ENCODE results near the gene EID2B. TPM values are rescaled to one million over a fixed set of nuclear protein-coding genes. Genes with fewer than 3 reads are reported as not detected.

EID2B gene
- total RNA-seq, 1 donor from 2014 or later, result 2.0 TPM

- no peak for DNase-seq (ENCODE audit: low read depth in 2 of 2)
Observed at GRCh38 chr19:39499932-39500331, 32.7 kb downstream of the EID2B start.

GRCh38 chr19:39498798-39499642, 33.6 kb downstream of the EID2B start, which contains the start of gene DLL3:
Gene DLL3, plus strand, starts transcription at chr19:39498947. Its CDS starts 28 bp downstream, at chr19:39498975.
- peak; percentile 15 to 27 for DNase-seq (ENCODE audit: low read depth in 2 of 2)

DNA sequence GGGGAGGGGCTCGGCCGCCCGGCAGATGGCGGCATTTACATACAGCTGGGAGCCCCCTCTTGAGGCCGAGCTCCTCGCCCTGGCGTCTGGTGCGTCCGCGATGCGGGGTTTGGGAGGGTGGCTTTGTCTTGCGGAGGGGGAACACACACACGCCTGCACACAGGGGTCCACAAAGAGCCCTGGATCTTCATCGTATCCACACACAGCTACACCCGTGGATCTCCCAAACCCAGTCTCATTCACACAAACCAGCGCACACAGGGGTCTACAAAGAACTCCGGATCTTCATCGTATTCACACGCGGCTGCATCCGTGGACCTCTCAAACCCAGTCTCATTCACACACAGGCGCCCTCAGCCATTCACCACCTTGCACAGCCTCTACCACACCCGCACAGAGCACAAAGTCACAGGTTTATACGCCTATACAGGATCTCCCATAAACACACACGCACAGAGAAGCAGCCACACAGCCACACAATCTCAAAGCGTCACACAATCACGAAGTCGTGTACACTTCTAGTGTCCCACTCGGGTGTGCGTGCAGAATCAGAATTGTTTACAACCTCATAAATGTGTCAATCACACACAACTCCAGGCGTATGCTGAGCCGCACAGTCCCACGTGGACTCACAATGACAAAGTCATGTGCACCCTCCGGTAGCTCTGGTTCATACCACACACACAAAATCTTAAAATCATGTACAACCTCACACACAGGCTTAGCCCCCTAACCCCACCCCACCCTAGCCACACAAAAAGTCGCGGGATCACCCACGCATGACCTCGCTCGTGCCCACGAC, 34.5 kb downstream of the EID2B start:
- DNase-seq (ENCODE audit: low read depth in 2 of 2), result peak; percentile 41 to 55

- DNase-seq (ENCODE audit: low read depth in 2 of 2), result no peak
Observed at GRCh38 chr19:39497701-39497995, 35.0 kb downstream of the EID2B start.

- DNase-seq (ENCODE audit: low read depth in 2 of 2), result no peak
Observed at GRCh38 chr19:39496063-39496462, 36.6 kb downstream of the EID2B start.

GRCh38 chr19:39494661-39495060, 38.0 kb downstream of the EID2B start:
- no peak for DNase-seq (ENCODE audit: low read depth in 2 of 2)

- DNase-seq (ENCODE audit: low read depth in 2 of 2), result no peak
Observed at GRCh38 chr19:39492788-39493187, 39.9 kb downstream of the EID2B start.

DNA sequence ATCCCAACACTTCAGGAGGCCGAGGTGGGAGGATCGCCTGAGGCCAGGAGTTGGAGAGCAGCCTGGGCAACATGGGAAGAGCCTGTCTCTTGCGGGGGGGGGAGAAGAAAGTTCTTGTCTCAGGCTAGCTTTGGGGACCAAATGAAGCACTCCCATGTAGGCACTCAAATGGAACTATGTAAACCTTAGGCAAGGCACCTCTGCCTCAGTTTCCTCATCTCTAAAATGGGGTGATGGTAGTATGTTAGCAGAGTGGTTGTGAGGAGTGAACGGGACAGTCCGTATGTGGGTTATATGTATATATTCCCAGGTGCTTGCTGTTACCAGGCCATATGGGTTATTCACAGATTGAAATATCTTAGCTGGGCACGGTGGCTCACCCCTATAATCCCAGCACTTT, 40.4 kb downstream of the EID2B start:
- no peak for DNase-seq (ENCODE audit: low read depth in 2 of 2)

- no peak for DNase-seq (ENCODE audit: low read depth in 2 of 2)
Observed at GRCh38 chr19:39489756-39490155, 42.9 kb downstream of the EID2B start.

- DNase-seq (ENCODE audit: low read depth in 2 of 2), result no peak
Observed at GRCh38 chr19:39483141-39483540, 49.5 kb downstream of the EID2B start.

- no peak for DNase-seq (ENCODE audit: low read depth in 2 of 2)
Observed at GRCh38 chr19:39481676-39482075, 51.0 kb downstream of the EID2B start.

- DNase-seq (ENCODE audit: low read depth in 2 of 2), result peak in 1 of 2 donors; percentile 17
Observed at GRCh38 chr19:39481229-39481545, 51.5 kb downstream of the EID2B start.

Other genes starting within 250 kb of the EID2B start
- gene IFNL1, start 236.4 kb downstream of the EID2B start, total RNA-seq, result not detected in 2 replicates
- 0.44 and 0.60 TPM in 2 replicates for gene LRFN1, start 212.0 kb downstream of the EID2B start, total RNA-seq
- gene GMFG, start 196.8 kb downstream of the EID2B start, total RNA-seq, result 173 and 220 TPM in 2 replicates
- 20.7 and 21.8 TPM in 2 replicates for gene SAMD4B, start 190.4 kb downstream of the EID2B start, total RNA-seq
- gene PAF1, start 141.7 kb downstream of the EID2B start, total RNA-seq, result 20.5 and 23.6 TPM in 2 replicates
- gene MED29, start 141.5 kb downstream of the EID2B start, total RNA-seq, result 11.1 and 13.5 TPM in 2 replicates
- gene ZFP36, start 126.0 kb downstream of the EID2B start, total RNA-seq, result 0.44 and 4.0 TPM in 2 replicates
- gene PLEKHG2, start 120.2 kb downstream of the EID2B start, total RNA-seq, result 10.1 and 10.5 TPM in 2 replicates
- gene RPS16, start 96.9 kb downstream of the EID2B start, total RNA-seq, result 200 and 211 TPM in 2 replicates
- 26.6 and 39.3 TPM in 2 replicates for gene SUPT5H, start 87.3 kb downstream of the EID2B start, total RNA-seq
- 40.9 and 41.4 TPM in 2 replicates for gene TIMM50, start 52.0 kb downstream of the EID2B start, total RNA-seq
- under 0.01 and 0.22 TPM in 2 replicates for gene DLL3, start 33.9 kb downstream of the EID2B start, total RNA-seq
- not detected in 2 replicates for gene SELENOV, start 17.7 kb downstream of the EID2B start, total RNA-seq
- 12.9 and 14.3 TPM in 2 replicates for gene EID2, start 7.3 kb upstream of the EID2B start, total RNA-seq
- gene LGALS13, start 69.7 kb upstream of the EID2B start, total RNA-seq, result not detected in 2 replicates
- gene LGALS16, start 123.1 kb upstream of the EID2B start, total RNA-seq, result not detected in 2 replicates
- not detected in 2 replicates for gene LGALS14, start 171.6 kb upstream of the EID2B start, total RNA-seq
- gene CLC, start 205.2 kb upstream of the EID2B start, total RNA-seq, result not detected in 2 replicates
- not detected in 2 replicates for gene LEUTX, start 246.0 kb upstream of the EID2B start, total RNA-seq